Retina (tissue), 1 donor: Measurements from ENCODE around the gene SLC35D2.

Source experiments
- DNase-seq: peaks from one replicate; pipeline ENCODE4 v3.0.0-alpha.2; 2016

The SLC35D2 gene

GRCh38 chr9:96383165-96383942 lies at the start of gene SLC35D2:
TSS of gene SLC35D2 (minus strand) at chr9:96383711. CDS start at chr9:96383634, 77 bp downstream.
- DNase-seq = peak; percentile 67

- DNase-seq = no peak
Measured at GRCh38 chr9:96430377-96430776, 46.9 kb upstream of the SLC35D2 start.

- DNase-seq = no peak
Measured at GRCh38 chr9:96429732-96430131, 46.2 kb upstream of the SLC35D2 start.

- no peak for DNase-seq
Measured at GRCh38 chr9:96425500-96426169, 42.1 kb upstream of the SLC35D2 start.

DNA sequence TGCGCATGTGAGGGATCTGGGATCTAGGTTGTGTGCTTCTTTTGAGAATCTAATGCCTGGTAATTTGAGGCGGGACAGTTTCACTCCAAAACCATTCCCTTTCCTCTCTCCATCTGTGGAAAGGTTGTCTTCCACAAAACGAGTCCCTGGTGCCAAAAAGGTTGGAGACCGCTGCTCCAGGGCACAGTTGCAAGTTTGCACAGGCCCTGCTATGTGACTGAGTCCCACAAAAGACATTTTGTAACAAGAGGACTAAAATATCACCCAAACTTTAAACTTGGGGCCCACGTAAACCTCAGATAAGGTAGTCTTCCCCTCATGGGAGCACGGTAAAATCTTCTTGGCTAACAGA lies 40.5 kb upstream of the SLC35D2 start:
- DNase-seq = no peak

DNA sequence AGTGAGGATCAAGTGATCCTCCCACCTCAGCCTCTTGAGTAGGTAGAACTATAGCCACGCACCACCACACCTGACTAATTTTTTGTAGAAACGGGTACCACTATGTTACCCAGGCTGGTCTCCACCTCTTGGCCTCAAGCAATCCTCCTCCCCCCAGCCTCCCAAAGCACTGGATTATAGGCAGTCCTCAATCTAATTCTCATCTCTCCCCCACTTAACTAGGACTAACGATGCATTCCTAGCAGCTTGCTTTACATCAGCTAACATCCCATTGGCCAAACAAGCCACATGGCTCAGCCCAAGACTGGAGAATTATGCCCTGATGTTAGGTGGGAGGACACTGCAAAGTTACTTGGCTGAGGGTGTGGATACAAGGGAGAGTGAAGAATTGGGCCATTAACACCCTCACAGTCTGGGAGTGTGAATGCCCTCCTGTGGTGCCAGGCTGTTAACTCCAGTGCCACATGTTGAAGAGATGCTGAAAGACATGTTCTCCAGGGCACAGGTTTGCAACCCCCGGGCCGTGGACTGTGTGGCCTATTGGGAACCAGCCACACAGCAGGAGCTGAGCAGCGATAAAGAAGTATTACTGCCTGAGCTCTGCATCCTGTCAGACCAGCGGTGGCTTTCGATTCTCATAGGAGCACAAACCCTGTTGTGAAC lies 39.9 kb upstream of the SLC35D2 start:
- no peak for DNase-seq

DNA sequence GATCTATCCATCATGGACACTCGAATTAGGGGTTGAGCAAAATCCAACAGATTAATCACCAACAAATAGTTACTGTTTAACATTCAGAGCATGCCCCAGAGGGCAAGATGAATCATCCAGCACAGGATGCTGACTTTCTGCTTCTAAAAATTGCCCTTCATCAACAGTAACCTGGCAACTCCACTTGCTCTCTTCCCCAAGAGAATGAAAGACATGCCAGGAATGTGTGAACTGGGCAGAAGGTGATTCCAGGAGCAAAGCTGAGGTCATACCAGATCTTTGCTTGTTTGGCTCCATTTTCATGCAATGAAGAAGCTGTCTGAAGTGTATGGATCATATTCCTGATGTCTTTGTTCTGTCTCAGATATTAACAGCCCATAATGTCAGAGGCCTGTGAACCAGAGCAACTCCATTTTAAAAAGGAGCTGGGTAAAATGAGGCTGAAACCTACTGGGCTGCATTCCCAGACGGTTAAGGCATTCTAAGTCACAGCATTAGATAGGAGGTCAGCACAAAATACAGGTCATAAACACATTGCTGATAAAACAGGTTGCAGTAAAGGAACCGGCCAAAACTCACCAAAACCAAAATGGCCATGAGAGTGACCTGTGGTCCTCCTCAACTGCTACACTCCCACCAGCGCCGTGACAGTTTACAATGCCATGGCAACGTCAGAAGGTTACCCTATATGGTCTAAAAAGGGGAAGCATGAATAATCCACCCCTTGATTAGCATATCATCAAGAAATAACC lies 37.1 kb upstream of the SLC35D2 start:
- DNase-seq = peak; percentile 9

DNA sequence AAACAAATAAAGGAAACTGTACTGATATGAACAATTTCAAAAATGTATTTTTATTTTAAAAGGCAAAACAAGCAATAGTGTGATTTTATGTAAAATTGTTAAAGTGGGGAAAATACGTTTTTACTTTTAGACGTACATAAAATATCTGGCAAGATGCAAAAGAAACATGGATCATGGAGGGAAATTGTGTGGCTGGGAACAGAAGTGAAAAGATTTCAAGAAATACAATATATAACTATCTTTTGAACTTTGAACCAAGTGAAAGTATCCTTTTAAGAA lies 36.1 kb upstream of the SLC35D2 start:
- DNase-seq = no peak

- DNase-seq = peak; percentile 93
Measured at GRCh38 chr9:96418920-96419690, 35.6 kb upstream of the SLC35D2 start.

- peak; percentile 97 for DNase-seq
Measured at GRCh38 chr9:96418083-96418919, 34.8 kb upstream of the SLC35D2 start, which contains the start of gene ZNF367. TSS of gene ZNF367 (minus strand) at chr9:96418370. CDS start at chr9:96418032, 338 bp downstream.

- DNase-seq = no peak
Measured at GRCh38 chr9:96417661-96418082, 34.2 kb upstream of the SLC35D2 start.

GRCh38 chr9:96417051-96417586 lies 33.6 kb upstream of the SLC35D2 start:
- peak; percentile 93 for DNase-seq

DNA sequence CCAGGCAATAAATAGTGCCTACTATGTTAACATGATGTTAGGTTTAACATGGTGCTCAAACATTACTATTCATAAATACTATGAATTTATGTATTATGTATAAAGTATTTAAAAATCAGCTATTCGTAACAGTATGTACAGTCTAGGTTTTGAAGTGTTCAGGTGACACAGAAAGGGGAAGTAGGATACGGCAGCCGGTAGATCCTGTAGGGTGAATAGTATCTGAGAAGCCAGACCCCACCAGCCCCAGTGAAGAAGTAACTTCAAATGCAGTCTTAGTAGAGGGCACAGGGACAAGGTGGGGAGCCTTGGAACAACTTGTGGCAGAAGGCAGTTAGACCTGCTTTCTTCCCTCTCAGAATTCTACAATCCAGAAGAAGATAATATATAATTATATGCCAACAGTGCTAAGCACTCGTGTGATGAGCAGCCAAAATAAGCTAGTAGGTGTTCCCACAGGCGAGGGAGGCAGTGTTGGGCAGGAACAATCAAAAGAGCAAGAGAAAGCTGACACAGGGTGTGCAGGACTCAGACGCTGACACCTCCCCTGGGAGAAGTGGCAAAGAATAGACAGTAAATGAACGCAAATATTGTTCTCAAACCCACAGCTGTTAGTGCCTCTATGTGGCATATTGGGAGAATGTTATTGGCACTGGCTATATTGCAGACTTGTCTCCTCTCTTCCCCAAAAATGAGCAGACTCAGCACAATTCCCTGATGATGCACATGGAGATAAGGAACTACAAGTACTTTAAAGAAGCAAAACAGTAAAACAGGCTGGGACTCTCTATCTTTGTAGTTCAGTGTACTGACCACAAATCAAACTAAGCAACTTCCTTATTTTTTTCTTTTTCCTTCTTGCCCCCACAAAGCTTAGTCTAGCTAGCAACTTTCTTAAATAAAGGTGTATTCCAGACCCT lies 30.1 kb upstream of the SLC35D2 start:
- no peak for DNase-seq

DNA sequence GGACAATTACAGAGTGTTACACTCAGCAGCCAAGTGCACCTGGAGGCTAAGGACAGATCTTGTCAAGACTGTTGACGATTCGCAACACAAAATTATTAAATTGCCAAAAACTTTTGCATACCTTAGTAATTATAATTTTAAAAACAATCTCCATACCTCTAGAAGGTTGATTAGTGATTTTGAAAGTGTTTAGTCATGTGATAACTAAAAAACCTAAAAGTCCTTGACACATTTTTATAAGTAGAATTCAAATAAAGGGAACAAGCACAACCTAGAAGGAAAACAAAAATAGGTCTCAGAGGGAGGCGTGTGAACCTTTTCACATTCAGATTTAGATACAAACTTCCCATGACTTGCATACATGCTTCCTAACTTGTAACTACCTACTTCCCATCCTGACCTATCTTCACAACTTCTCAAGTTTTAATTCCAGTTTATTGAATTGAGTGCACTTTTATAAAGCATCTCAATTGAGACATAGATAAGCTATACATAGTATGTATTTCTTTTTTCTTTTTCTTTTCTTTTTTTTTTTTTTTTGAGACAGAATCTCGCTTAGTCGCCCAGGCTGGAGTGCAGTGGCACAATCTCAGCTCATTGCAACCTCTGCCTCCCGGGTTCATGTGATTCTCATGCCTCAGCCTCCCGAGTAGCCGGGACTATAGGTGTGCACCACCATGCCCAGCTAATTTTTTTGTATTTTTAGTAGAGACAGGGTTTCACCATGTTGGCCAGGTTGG lies 28.8 kb upstream of the SLC35D2 start:
- no peak for DNase-seq

DNA sequence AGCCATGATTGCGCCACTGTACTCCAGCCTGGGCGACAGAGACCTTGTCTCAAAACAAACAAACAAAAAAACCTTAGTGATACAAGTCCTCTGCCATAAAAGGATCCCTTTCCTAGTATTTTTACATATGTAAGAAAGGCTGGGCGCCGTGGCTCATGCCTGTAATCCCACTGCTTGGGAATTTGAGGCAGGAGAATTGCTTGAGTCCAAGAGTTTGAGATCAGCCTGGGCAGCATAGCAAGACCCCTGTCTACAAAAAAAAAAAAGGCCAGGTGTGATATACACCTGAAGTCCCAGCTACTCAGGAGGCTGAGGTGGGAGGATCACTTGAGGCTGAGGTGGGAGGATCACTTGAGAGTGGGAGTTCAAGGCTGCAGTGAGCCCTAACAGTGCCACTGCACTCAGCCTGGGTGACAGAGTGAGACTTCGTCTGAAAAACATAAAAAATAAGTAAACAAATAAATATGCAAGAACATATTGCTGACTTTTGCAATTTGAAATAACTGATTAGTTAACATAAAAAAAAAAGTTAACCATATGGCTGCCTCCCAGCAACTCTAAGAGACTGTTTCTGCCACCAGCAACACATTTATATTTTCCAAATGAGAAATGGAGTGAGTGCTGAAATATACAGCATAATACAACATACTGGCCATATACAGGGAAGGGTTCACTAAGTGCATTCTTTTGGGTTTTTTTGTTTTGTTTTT lies 27.8 kb upstream of the SLC35D2 start:
- DNase-seq = no peak

DNA sequence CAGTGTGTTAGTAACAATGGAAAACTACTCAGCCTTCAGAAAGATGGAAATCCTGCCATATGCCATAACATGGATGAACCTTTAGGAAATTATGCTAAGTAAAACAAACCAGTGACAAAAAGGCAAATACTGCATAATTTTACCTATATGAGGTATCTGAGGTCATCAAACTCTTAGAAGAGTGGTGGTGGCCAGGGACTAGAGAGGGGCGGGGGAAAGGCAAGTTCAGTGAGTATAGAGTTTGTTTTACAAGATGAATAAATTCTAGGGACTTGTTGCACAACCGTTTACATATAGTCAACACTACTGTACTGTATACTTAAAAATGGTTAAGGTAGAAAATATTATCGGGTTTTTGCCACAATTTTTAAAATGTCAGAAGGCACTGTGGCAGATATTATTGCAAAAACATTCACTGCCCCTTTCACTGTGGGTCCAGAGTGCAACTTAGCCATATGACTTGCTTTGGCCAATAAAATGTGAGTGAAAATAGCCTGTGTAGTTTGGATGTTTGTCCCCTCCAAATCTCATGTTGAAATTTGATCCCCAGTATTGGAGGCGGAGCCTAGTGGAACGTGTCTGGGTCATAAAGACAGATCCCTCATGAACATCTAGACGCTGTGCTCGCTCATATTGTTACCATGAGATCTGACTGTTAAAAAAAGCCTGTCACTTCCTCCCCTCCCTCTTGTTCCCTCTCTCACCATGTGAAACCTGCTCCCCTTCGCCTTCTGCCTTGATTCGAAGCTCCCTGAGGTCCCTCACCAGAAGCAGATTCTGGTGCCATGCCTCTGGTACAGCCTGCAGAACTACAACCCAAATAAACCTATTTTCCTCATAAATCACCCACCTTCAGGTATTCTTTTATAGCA lies 25.1 kb upstream of the SLC35D2 start:
- no peak for DNase-seq

DNA sequence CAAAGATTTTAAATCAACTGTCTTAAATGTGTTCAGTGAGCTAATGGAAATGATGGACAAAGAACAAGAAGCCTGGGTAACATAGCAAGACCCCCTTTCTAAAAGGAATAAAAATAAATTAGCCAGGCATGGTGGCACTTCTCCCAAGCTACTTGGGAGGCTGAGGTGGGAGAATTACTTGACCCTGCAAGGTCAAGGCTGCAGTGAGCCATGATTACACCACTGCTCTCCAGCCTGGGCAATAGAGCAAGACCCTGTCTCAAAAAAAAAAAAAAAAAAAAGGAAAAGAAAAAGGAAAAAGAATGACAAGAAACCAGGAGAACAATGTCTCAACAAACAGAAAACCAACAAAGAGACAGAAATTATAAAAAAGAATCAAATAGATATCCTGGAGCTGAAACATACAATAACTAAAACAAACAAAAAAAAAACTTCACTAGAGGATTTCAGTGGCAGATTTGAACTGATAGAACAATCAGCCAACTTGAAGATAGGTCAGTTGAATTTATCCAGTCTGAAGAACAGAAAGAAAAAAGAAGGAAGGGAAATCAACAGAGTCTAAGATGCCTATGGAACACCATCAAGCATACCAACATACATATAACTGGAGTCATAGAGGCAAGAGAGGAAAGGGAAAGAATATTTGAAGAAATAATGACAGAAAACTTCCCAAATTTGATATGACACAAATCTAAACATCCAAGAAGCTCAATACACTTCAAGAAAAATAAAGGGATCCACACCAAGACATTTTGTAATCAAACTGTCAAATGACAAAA lies 16.8 kb upstream of the SLC35D2 start:
- no peak for DNase-seq
